ENCODE results near the gene SLC25A15.
"Not testable (repeated sequence)": the region's sequence is repeated elsewhere in the genome, so short reads cannot be mapped to it uniquely, and the experiment has no call there.

SLC25A15 gene

DNA sequence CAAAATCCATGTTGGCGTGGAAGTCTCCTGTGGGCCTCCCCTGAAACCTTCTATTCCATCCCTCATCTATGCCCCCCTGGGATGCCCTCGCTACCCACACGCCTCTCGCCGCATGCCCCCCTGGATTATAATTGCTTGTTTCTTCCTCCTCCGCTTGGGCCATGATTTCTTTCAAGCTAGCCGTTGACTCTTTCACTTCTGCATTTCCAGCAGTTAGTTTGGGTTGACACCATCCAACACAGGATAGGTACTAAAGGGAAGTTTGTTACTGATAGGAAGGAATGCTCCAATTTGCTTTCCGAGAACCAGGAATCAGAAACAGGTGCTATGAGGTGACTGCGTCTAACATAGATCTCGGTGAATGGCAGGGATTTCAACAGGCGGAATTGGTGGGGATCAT lies 7.7 kb upstream of the SLC25A15 start:
- peak; percentile 11 for DNase-seq (ENCODE audit: low spot score)

DNA sequence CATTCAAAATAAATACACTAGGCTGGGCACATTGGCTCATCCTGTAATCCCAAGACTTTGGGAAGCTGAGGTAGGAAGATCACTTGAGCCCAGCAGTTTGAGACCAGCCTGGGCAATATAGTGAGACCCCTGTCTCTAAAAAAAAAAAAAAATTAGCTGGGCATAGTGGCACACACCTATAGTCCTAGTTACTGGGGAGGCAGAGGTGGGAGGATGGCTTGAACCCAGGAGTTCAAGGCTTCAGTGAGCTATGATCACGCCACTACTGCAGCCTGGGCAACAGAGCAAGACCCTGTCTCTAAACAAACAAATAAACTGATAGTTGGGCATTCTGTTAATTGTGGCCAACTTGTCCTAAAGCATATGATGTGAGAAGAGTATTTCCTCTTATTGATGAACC lies 6.4 kb upstream of the SLC25A15 start:
- not testable (repeated sequence) for DNase-seq (ENCODE audit: low spot score)

DNA sequence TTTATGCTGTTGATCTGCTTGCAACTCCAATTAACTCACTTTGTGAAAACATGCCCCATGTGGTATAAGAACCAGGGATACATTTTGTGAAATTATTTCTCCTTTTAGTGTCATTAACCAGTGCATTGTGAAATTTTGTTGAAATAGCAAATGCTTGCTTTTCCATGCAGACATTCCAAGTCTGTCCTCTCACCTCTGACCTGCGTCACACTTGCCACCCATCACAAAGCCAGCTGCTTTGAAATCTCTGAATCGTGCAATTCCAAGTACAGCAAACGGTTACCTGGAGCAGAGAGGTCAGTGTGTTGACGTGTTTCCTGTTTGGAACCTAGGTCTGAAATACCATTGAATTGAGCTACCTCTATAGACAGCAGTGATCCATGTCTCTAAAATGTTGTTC lies 4.9 kb upstream of the SLC25A15 start:
- no peak for DNase-seq (ENCODE audit: low spot score)

DNA sequence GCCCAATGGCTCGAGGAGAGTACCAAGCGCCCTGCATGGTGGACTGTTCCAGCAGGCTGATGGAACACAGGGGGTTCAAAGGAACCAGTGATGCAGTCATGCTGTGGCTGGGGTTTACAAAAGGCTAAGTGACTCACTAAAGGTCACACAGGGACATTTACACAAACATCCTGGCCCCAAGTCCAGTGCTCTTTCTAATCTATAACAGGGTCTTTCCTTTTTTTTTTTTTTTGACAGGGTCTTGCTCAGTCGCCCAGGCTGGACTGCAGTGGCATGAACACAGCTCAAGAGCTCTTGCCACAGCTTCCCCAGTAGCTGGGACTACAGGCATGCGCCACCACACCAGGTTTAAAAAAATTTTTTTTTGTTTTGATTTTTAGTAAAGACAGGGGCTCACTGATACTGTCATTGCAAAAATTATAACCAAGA lies 2.8 kb upstream of the SLC25A15 start:
- DNase-seq (ENCODE audit: low spot score): no peak

DNA sequence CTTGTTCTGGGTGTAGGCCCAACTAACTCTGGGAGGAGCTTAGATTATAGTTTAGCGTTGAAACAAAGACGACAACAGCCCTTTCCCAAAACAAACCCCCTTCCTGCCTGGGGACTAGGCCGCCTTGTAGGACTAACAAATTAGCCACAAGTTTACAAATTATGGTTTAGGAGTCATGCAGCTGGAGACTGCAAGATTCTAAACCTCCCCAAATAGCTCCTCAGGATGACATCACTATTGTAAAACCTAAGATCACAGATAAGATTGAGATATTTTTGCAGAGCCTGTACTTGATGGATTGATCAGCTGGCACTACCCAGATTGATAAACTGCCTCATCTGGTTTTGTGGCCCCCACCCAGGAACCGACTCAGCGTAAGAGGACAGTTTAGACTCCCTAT lies 2.3 kb upstream of the SLC25A15 start:
- DNase-seq (ENCODE audit: low spot score): no peak

DNA sequence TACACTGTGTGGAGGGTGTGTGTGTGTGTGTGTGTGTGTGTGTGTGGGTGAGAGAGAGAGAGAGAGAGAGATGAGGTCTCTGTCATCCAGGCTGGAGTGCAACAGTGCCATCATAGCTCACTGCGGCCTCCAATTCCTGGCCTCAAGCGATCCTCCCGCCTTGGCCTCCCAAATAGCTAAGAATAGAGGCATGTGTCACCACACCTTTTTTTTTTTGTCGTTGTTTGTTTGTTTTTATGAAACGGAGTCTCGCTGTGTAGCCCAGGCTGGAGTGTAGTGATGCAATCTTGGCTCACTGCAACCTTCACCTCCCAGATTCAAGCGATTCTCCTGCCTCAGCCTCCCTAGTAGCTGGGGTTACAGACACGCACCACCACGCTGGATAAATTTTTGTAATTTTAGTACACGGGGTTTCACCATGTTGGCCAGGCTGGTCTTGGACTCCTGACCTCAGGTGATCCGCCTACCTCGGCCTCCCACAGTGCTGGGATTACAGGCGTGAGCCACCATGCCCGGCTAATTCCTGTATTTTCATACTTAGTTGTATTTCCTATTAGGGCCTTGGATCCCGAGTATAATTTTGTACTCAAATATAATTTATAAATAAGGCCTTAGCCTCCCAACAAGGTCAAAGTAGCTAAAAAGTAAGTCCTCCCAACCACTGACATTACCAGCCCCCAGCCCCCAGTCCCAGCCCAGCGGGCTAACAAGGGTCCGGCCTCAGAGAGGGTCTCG lies 704 bp upstream of the SLC25A15 start:
- DNase-seq (ENCODE audit: low spot score): not testable (repeated sequence)

DNA sequence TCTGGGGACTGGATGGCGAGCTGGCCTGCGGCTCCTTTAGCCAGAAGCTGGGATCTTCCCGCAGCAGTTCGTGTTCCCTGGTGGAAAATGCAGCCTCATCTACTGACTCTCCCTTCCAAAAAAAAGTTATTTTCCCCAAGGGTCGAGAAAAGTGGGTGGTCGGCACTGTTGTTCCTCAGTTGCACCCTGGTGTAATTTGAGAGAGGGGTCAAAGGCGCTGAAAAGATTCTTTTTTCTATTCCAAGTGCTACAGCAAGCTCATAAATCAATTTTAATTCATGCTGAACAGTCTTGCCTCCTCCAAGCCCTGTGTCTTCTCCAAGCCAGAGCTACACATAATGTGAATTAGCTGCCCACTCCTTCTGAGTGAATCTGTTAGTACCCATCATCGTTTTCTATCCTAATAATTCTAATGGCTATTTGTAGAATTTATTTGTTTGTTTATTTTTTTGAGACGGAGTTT lies 774 bp downstream of the SLC25A15 start:
- DNase-seq (ENCODE audit: low spot score): no peak

DNA sequence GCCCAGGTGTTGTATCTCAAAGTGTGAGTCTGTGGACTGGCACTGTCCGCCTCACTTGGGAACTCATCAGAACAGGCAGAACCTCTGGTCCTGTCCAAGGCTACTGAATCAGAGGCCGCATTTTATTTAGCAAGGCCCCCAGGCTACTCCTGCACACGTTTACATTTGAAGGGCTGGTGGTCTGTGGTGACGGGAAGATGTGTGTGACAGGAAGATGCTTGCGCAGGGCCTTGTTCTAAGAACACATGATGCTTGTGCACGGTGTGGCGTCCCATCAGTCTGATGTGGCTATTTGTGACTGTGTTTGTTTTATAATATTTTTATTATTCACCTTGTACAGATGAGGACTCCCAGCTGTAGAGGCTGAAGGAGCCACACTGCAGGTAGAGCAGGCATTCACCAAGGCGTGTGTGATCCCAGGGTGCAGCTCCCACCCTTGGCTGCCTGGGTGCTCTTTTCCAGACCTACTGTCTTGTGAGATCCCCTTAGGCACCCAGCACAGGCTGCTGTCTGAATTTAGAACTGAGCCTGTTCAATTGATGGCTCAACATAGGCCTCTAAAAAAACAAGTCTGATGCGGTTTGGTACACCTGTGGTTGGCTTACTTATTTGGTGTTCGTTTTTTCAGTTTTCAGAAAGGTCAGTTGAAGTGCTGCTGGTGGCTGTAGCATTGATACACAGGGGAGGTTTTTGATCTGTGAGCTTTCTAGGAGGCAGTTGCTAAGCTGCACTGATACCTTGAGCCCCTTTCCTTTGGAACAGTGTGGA lies 3.1 kb downstream of the SLC25A15 start:
- DNase-seq (ENCODE audit: low spot score): no peak

DNA sequence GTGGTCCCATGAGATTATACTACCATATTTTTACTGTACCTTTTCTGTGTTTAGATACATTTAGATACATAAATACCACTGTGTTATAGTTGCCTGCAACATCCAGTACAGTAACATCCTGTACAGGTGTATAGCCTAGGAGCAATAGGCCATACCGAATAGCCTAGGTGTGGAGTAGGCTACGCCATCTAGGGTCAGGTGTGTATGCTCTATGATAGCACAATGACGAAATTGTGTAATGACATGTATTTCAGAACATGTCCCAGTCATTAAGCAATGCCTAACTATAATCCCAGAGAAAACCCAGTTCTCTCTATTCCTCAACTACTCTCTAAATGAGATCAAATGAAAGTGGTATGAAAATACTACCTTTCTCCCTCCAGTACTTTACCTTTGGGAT lies 3.9 kb downstream of the SLC25A15 start:
- DNase-seq (ENCODE audit: low spot score): no peak

DNA sequence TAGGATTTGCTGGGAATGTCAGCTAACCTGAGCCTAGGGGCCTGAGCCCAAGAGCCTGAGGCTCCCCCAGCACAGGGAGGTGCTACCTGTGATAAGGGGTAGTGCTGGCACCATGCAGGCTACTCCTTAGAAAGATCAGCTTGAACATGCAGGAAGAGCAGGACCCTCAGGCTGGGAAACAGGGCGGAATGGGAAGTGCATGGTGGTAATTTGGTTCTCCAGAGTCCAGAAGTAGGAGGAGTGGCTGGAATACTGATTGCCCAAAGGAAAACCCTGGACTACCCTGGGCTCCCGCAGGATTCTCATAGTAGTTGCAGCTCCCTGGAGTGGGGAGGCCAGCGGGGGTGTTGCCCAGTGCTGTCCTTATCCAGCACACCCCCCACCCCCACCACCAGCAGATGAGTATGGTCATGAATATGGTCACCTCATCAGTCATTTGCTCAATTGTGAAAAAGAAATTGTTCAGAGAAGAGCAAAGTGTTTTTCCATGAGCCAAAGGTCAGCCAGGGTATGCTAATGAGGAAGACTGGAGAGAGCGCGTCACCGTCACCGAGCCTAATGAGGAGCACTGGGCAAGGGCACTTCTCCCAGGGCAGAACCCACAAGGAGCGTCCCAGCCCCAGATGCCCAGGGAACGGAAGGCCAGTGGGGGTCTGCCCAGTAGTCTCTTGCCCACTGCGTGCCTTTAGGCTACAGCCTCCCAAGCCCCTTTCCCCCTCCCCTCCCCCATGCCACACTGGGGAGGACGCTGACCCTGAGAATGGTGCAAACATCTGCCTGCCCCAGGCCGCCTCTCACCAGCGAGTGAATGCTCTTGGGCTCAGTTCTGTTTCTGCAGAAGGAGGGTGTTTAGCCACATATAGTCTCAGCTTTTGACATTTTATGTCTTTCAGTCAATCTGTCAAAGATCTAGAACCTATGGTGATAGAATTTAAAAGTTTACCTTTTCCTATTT lies 5.3 kb downstream of the SLC25A15 start:
- no peak for DNase-seq (ENCODE audit: low spot score)

DNA sequence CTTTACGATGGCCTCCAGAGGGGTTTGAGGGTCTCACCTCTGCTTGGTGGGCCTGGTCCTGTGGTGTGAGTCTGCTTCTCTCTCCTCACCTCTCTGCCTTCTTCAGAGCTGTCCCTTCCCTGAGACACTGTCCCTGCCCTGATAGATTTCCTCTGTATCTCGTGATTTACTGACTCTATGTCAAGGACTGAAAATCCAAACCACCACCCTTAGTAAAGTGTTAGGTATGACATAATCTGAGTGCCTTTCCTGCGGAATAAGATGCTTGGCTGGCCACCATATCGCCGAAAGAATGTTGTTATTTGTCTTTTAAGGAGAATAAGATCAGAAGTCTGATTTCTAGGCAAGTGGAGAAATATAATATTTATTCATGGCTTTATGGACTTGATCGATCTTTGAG lies 7.2 kb downstream of the SLC25A15 start:
- DNase-seq (ENCODE audit: low spot score): no peak

DNA sequence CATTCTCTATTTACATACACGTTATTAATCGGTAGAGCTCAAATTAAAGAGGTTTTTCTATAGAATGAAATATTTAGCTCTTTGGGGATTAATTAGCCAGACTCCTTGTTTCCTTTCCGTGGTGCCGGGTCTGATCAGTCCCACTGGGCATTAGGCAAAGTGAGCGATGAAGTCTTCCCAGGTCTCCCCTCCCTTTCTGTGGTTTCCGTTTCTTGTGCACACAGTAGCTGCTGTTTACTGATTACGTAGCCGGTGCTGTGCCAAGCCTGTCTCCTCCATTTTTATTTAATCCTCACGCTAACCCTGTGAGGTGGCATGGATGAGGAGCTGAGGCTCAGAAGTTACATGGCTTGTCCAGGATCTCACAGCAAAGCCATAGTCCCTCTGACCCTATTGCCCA lies 9.0 kb downstream of the SLC25A15 start:
- no peak for DNase-seq (ENCODE audit: low spot score)

DNA sequence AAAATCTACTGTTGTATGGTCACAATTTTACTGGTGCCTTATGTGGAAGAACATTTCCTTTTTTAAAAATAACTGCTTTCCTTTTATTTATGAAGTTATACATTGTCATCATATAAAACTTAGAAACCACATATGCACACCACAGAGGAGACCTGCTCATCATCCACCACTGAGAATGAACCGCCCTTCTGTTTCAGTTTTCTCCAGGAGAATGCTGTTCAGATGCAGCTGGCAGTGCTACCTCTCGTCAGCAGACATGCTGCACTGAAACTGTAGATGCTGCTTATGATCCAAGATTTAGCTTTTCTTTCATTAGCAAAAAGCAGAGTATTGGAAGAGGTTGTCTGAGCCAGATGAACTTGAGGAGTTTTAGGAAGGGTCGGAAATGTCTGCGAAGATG lies 10.1 kb downstream of the SLC25A15 start:
- DNase-seq (ENCODE audit: low spot score): no peak

DNA sequence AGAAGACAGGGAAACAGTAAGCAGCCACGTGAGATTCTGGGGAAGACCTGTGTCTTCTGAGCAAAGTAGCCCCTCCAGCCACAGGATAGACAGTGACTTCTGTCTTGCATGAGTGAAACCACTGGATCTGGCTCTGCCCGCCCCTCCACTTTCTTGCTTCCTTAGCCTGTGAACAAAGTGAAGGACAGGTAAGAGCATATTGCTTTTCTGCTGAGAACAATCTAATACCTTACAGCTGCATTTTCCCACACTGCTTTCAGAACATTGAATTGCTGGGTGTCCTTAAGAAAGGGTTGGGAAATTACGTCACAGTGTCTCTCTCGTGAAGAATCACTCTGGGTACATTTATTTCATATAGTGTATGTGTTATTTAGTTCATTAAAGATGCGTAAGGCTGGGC lies 11.1 kb downstream of the SLC25A15 start:
- no peak for DNase-seq (ENCODE audit: low spot score)

DNA sequence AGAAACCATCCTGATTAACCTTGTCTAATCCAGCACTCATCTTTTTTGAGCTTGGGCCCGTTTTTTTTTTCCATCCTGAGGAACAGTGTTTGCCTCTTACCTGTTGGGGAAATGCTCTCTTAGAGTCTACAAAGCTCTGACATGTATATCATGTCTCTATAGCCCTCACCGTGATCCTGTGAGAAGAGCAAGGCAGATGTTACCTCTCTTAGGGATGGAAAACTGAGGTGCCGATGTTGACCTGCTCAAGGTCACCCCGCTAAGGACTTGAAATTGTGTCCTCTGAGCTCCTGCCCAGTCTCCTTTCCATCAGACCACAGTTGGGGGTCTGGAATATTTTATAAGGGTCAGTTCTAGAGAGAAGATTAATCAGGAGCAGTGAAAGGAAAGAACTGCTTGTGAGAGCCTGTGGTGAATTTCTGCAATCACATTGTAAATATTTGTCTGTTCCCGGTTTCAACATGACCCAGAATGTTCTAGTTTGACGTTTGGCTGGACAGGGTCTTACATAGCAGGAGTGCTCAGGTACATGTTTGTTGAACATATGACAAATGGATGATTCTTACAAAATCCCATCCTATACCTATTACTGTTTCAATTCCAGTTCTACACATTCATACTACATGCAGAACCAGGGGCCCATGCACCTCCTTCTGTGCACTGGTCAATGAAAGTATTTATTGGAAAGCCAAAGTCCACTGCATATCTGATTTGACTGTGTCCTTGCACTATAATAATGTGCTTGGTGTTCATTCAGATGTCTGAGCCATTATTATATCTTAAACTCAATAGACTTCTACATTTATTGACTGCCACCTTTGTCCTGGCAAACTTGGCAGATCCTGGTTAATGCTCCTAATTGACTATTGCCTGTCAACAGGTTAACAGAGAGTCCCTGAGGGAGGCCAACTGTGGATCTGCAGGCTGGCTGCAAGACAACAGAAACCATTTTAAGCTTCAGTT lies 12.1 kb downstream of the SLC25A15 start:
- no peak for DNase-seq (ENCODE audit: low spot score)

DNA sequence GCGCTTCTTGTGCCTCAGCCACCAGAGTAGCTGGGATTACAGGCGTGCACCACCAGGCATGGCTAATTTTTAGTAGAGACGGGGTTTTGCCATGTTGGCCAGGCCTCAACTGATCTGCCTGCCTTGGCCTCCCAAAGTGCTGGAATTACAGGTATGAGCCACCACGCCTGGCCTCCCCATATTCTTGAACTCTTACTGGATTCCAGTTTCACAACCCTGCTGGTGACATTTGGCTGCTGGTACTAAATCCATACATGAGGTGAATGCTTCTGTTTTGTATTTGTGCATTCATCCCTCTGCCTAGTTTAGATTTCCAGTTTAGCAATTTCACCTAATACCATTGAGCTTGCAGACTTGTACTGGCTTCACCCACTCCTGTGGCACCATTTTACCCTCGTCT lies 13.9 kb downstream of the SLC25A15 start:
- DNase-seq (ENCODE audit: low spot score): no peak

DNA sequence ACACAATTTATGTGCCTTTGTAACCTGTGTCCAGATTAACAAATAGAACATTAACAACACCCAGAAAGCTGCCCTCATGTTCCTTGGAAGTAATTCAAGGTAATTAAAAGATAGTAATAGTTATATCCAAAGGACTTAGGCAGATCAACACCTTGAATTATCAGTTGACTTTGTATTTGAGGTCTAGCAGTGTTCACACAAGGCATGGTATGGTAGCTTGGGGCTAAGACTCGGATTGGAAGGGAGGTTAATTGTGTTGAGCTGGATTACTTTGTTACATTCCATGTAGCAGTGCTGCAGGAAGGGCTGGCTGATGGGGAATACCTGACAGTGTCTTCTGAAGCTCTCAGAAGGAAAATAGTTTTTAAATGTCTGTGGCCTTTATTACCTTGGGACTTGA lies 16.8 kb downstream of the SLC25A15 start:
- no peak for DNase-seq (ENCODE audit: low spot score)

DNA sequence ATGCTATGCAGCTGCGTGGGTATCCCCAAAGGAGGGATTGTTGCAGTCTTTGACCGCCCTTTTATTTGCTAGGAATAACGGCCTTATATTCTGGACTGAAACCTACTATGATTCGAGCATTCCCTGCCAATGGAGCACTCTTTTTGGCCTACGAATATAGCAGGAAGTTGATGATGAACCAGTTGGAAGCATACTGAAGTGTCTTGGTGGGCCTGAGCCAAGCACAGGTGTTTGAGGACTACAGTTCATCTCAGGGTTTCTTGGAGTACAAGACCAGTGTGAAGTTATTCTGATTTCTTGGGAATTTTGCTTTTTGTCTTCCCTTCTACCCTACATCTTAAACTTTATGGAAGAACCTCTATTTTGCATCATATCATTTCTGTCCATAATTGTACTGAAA lies 20.1 kb downstream of the SLC25A15 start:
- no peak for DNase-seq (ENCODE audit: low spot score)

DNA sequence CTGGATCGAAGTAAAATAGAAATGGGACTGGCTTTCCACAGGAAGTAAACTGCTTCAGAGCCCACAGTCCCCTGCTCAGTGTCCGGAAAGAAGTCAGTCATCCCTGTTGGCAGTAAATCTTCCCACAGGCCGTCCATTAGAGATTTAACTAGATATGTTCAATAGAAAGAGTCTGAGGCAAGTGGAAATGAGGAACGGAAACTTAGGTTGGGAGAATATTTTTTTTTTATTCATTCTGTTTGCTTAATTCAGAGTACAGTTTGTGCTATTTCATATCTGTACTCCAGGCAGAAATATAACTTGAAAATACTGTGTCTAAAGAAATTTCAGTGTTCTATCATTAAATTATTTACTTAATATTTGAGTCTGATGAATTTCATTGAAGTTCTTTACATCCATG lies 22.7 kb downstream of the SLC25A15 start:
- peak; percentile 20 for DNase-seq (ENCODE audit: low spot score)

DNA sequence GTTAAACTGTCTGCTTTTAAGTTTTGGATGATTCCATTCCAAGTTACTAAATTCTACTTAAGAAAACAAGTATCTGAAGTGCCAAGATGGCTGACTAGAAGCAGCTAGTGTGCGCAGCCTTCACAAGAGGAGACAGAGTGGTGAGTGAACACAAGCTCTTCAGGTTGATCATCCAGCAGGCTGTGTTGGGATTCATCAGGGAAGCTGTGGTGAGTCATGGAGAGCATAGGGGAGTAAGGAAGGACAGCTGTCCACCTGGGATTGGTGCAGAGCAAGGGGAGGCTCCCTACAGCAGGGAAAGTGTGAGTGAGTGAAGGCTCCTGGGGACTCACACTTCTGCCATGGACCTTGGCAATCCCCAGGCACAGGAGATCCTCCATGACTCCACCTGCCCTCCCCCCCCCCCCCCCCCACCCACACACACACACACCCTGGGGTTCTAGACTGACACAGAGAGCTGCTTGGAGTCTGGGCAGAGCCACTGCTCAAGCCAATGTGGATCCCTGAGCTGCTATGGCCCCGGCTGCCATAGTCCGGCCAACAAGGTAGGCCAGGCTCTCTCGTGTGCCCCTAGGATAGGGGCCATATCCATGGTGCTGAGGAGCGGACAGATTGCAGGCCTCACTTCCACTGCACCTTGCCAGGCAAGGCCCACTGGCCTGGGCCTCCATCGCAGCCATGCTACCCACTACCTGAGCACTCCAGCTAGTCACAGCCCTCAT lies 23.5 kb downstream of the SLC25A15 start:
- DNase-seq (ENCODE audit: low spot score): no peak
